Neural cell (in vitro differentiated cells): ENCODE data around the gene KCNH2. TPM values are rescaled to one million over a fixed set of nuclear protein-coding genes. Genes with fewer than 3 reads are reported as not detected.

Experiments used
- H2AFZ ChIP-seq: fragments of 200-600, 300-800 bp; sonication (generic), shearing (Covaris generic); 2 replicates; pipeline ENCODE4 v1.6.0; 2014; ENCODE audit warnings: low read depth, mild to moderate bottlenecking, antibody characterized with exemption, low read length, moderate library complexity
- H3F3A ChIP-seq: fragments of 200-600 bp; shearing (Covaris generic); 2 replicates; pipeline ENCODE4 v1.6.1; 2016; ENCODE audit warnings: mild to moderate bottlenecking, moderate library complexity, mixed read lengths, antibody characterized with exemption, low read length; ENCODE audit not compliant: insufficient read depth, poor library complexity, severe bottlenecking
- H3K27ac ChIP-seq: fragments of 200-600, 300-800 bp; sonication (generic), shearing (Covaris generic); 2 replicates; pipeline ENCODE4 v1.5.1; 2014; ENCODE audit warnings: mild to moderate bottlenecking, low read length, moderate library complexity
- H3K27me3 ChIP-seq: fragments of 300-800, 200-600 bp; sonication (generic), shearing (Covaris generic); 2 replicates; pipeline ENCODE4 v1.6.0; 2014; ENCODE audit warnings: mild to moderate bottlenecking, low read depth, low read length, moderate library complexity; ENCODE audit not compliant: insufficient read depth
- H3K36me3 ChIP-seq: fragments of 300-800, 200-600 bp; sonication (generic), shearing (Covaris generic); 2 replicates; pipeline ENCODE4 v1.5.1; 2014; ENCODE audit warnings: mild to moderate bottlenecking, antibody characterized with exemption, low read length, moderate library complexity; ENCODE audit not compliant: insufficient read depth
- H3K4me2 ChIP-seq: fragments of 300-800, 200-600 bp; sonication (generic), shearing (Covaris generic); 2 replicates; pipeline ENCODE4 v1.6.0; 2014; ENCODE audit warnings: mild to moderate bottlenecking, low read length
- H3K4me3 ChIP-seq: fragments of 300-800, 200-600 bp; sonication (generic), shearing (Covaris generic); 2 replicates; pipeline ENCODE4 v1.5.1; 2014; ENCODE audit warnings: mild to moderate bottlenecking, low read length, moderate library complexity
- H3K79me2 ChIP-seq: fragments of 200-600 bp; shearing (Covaris generic); replicated peaks from 2 replicates; pipeline ENCODE4 v1.6.0; 2014; ENCODE audit warnings: mild to moderate bottlenecking, low read length, moderate library complexity; ENCODE audit not compliant: insufficient read depth
- H3K9ac ChIP-seq: fragments of 300-800, 200-600 bp; sonication (generic), shearing (Covaris generic); 2 replicates; pipeline ENCODE4 v1.6.1; 2016; ENCODE audit warnings: mild to moderate bottlenecking, low read length, mixed read lengths
- H3K9me2 ChIP-seq: fragments of 200-600 bp; shearing (Covaris generic); 2 replicates; pipeline ENCODE4 v1.6.1; 2016; ENCODE audit warnings: mild to moderate bottlenecking, low read length, mixed read lengths; ENCODE audit not compliant: insufficient read depth
- H3K9me3 ChIP-seq: fragments of 200-600, 300-800 bp; sonication (generic), shearing (Covaris generic); 2 replicates; pipeline ENCODE4 v1.6.1; 2016; ENCODE audit warnings: mild to moderate bottlenecking, mixed run types, low read length, moderate library complexity, mixed read lengths
- H4K20me1 ChIP-seq: fragments of 200-600 bp; shearing (Covaris generic); 2 replicates; pipeline ENCODE4 v1.6.1; 2016; ENCODE audit warnings: mild to moderate bottlenecking, mixed run types; ENCODE audit not compliant: insufficient read depth
- EP300 ChIP-seq: fragments of 450-650 bp; conservative IDR thresholded peaks from 2 replicates; pipeline ENCODE4 v1.6.1; 2014; ENCODE audit warnings: antibody characterized with exemption, mild to moderate bottlenecking, moderate library complexity; ENCODE audit not compliant: poor library complexity, severe bottlenecking
- EZH2 ChIP-seq: fragments of 200-600, 300-800 bp; shearing (Covaris generic), sonication (generic); IDR thresholded peaks from 2 replicates; pipeline ENCODE4 v1.6.1; 2014; ENCODE audit warnings: antibody characterized with exemption, low read length, borderline replicate concordance, mild to moderate bottlenecking; ENCODE audit not compliant: insufficient read depth, poor library complexity, severe bottlenecking
- POLR2AphosphoS5 ChIP-seq: IDR thresholded peaks from 2 replicates; pipeline ENCODE4 v1.6.1; 2012
- RAD21 ChIP-seq: fragments of 450-650 bp; conservative IDR thresholded peaks from 2 replicates; pipeline ENCODE4 v1.6.1; 2014; ENCODE audit warnings: antibody characterized with exemption, mild to moderate bottlenecking, moderate library complexity
- SMC3 ChIP-seq: fragments of 450-650 bp; conservative IDR thresholded peaks from 2 replicates; pipeline ENCODE4 v1.6.1; 2014; ENCODE audit warnings: antibody characterized with exemption, mild to moderate bottlenecking, moderate library complexity; ENCODE audit not compliant: poor library complexity
- TAF1 ChIP-seq: IDR thresholded peaks from 2 replicates; pipeline ENCODE4 v1.6.1; 2012; ENCODE audit warnings: low read depth
- polyA plus RNA-seq: library from polyadenylated mRNA; depleted of rRNA; stranded (reverse); fragments of >200 nt; gene quantifications from 2 replicates; pipeline ENCODE4 v1.2.3, GENCODE V29; 2014
- TF ChIP-seq, protein P1 (sequence below): IDR thresholded peaks from 2 replicates; pipeline ENCODE4 v1.6.1; 2012; ENCODE audit warnings: borderline replicate concordance
- TF ChIP-seq, protein P2 (sequence below): fragments of 450-650 bp; IDR thresholded peaks from 2 replicates; pipeline ENCODE4 v1.5.1; 2014; ENCODE audit warnings: antibody characterized with exemption, mild to moderate bottlenecking, moderate library complexity; ENCODE audit not compliant: poor library complexity, severe bottlenecking

Gene KCNH2
- polyA plus RNA-seq, 1 donor from 2014 or later = 24.4 TPM

DNA sequence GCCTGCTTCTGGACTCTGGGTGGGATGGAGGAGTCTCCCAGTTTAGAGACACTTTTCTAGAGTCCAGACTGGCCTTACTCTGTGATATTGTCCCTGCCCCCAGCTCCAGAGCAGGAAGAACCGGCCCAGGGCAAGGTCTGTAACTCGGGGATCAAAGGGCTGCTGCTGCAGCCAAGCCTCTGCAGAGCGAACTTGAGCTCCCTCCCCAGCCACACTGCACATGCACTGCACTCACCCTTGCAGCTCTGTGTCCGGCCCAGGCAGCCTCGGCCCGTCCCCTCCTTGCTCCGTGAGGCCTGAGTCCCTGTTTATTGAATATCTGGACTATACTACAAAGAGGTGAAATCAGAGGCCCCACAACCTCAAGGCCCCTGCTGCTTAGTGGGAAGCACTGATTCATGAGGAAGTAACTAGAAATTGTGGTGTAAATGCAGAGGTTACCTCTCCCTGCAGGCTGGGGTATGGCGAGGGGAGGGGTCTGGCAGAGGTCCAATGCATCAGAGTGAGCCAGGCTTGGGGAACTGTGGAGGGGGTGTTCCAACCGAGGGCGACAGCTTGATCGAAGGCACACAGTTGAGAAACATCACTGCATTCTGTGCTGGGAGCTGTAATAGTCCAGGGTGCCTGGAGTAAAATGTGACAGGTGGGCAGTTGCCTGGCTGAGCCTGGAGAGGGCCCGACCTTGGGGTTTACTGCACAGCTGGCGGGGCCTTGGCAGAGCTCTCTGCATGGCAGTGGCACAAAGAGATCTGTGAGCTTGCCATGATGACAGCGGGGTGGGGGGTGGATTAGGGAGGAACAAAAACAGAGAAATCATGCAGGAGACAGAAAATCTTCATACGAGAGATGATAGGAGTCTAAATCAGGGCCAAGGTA lies 76.7 kb downstream of the KCNH2 start:
- no peaks in the 10 kb centered on the region for H3K79me2 ChIP-seq
- H3K9me2 ChIP-seq = no peaks in the 10 kb centered on the region
- no peaks in the 10 kb centered on the region for H3K9me3 ChIP-seq
- H3K9ac ChIP-seq = no peak overlapping the region
- H3K27me3 ChIP-seq = no peaks in the 10 kb centered on the region
- no peak overlapping the region for H3K27ac ChIP-seq
- no peak overlapping the region for H3K4me3 ChIP-seq
- no peaks in the 10 kb centered on the region for H3F3A ChIP-seq
- no peak overlapping the region for H3K4me2 ChIP-seq
- no peaks in the 10 kb centered on the region for H4K20me1 ChIP-seq
- no peak for TF ChIP-seq RAD21
- no peaks in the 10 kb centered on the region for H3K36me3 ChIP-seq
- no peak overlapping the region for H2AFZ ChIP-seq

DNA sequence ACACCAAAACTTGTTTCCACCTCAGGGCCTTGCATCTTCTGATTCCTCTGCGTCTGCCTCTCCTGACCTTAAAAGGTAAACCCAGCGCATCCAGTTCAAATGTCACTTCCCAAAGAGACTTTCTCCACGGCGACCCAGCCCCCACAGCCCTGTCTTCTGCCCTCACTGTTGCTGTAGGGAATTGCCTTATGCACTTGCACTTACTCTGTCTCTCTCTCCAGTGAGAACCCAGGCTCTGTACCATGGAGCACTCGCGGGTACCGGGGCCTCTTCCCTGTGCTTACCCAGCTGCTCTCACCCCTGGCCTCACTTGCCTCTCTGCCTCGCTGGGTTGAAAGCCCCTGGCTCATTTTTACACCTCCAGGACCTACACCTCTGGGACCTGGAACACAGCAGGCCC lies 77.4 kb downstream of the KCNH2 start:
- TF ChIP-seq EZH2 (no peak), POLR2AphosphoS5 (no peak), RAD21 (no peak), TAF1 (no peak), SMC3 (no peak), EP300 (no peak)
- TF ChIP-seq, protein P1, sequence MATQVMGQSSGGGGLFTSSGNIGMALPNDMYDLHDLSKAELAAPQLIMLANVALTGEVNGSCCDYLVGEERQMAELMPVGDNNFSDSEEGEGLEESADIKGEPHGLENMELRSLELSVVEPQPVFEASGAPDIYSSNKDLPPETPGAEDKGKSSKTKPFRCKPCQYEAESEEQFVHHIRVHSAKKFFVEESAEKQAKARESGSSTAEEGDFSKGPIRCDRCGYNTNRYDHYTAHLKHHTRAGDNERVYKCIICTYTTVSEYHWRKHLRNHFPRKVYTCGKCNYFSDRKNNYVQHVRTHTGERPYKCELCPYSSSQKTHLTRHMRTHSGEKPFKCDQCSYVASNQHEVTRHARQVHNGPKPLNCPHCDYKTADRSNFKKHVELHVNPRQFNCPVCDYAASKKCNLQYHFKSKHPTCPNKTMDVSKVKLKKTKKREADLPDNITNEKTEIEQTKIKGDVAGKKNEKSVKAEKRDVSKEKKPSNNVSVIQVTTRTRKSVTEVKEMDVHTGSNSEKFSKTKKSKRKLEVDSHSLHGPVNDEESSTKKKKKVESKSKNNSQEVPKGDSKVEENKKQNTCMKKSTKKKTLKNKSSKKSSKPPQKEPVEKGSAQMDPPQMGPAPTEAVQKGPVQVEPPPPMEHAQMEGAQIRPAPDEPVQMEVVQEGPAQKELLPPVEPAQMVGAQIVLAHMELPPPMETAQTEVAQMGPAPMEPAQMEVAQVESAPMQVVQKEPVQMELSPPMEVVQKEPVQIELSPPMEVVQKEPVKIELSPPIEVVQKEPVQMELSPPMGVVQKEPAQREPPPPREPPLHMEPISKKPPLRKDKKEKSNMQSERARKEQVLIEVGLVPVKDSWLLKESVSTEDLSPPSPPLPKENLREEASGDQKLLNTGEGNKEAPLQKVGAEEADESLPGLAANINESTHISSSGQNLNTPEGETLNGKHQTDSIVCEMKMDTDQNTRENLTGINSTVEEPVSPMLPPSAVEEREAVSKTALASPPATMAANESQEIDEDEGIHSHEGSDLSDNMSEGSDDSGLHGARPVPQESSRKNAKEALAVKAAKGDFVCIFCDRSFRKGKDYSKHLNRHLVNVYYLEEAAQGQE = no peak
- TF ChIP-seq, protein P2, sequence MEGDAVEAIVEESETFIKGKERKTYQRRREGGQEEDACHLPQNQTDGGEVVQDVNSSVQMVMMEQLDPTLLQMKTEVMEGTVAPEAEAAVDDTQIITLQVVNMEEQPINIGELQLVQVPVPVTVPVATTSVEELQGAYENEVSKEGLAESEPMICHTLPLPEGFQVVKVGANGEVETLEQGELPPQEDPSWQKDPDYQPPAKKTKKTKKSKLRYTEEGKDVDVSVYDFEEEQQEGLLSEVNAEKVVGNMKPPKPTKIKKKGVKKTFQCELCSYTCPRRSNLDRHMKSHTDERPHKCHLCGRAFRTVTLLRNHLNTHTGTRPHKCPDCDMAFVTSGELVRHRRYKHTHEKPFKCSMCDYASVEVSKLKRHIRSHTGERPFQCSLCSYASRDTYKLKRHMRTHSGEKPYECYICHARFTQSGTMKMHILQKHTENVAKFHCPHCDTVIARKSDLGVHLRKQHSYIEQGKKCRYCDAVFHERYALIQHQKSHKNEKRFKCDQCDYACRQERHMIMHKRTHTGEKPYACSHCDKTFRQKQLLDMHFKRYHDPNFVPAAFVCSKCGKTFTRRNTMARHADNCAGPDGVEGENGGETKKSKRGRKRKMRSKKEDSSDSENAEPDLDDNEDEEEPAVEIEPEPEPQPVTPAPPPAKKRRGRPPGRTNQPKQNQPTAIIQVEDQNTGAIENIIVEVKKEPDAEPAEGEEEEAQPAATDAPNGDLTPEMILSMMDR = no peak

More for the DNA sequence above, 77.4 kb downstream of the KCNH2 start:
- H3K4me3 ChIP-seq = no peak overlapping the region
- no peak overlapping the region for H3K4me2 ChIP-seq
- H2AFZ ChIP-seq = no peak overlapping the region
- H3K27ac ChIP-seq = no peak overlapping the region
- no peak overlapping the region for H3K9ac ChIP-seq
- no peaks in the 10 kb centered on the region for H3K27me3 ChIP-seq
- no peaks in the 10 kb centered on the region for H3K79me2 ChIP-seq
- H3K9me3 ChIP-seq = no peaks in the 10 kb centered on the region
- no peaks in the 10 kb centered on the region for H4K20me1 ChIP-seq
- no peaks in the 10 kb centered on the region for H3K36me3 ChIP-seq
- no peaks in the 10 kb centered on the region for H3F3A ChIP-seq
- H3K9me2 ChIP-seq = no peaks in the 10 kb centered on the region
